ENCODE results near the gene ADAD2.

DNA sequence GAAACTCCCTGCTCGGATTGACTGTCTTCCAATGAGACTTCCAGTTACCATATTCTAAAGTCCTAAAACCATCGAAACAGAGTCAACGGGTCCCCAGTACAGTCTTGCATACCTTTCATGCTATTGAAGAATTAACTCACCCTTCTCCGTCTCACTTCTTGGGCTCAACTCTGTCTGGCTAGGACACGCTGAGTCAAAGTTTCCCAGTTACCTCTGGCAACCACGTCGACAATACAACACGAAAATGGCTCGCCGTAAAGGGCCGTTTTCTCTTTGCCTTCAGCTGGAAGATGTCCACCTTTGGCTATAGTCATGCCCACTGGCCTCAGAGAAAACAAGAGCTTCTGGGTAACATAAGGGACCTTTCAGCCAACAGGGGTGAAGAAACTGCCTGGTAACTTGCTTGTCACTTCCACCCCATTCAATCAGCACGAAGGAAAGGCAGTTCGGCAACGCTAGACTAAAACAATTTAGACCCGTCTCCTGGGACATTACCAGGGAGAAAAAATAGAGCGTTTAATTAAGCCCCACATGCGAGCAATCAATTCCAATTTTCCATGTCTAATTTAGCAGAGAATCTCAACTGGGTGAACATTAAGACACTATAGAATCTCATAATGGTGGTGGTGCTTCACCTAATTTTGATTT, 27.3 kb downstream of the ADAD2 start:
- TF ChIP-seq CTCF (IDR thresholded peaks at IDR 0.05) (no peak), POLR2A (IDR thresholded peaks at IDR 0.05) (no peak)
